GM21737 (cell line): Measurements from ENCODE around the gene GTF3C1.
A peak's percentile ranks its signal among the peaks of the same experiment; 100 is the strongest.

Source experiments
- ATAC-seq: cut with Tn5 transposase; IDR thresholded peaks from one replicate; pipeline ENCODE4 v1.9.1; 2021; ENCODE audit warnings: mild to moderate bottlenecking, moderate library complexity; ENCODE audit not compliant: unreplicated experiment

The GTF3C1 gene

GRCh38 chr16:27568077-27568476 is 18.4 kb upstream of the GTF3C1 start:
- no peak for ATAC-seq

GRCh38 chr16:27566417-27566816 is 16.7 kb upstream of the GTF3C1 start:
- ATAC-seq = no peak

- no peak for ATAC-seq
Observed at GRCh38 chr16:27564224-27564623, 14.5 kb upstream of the GTF3C1 start.

- no peak for ATAC-seq
Observed at GRCh38 chr16:27561216-27561615, 11.5 kb upstream of the GTF3C1 start.

- no peak for ATAC-seq
Observed at GRCh38 chr16:27558932-27559331, 9.2 kb upstream of the GTF3C1 start.

- no peak for ATAC-seq
Observed at GRCh38 chr16:27558434-27558833, 8.7 kb upstream of the GTF3C1 start.

- no peak for ATAC-seq
Observed at GRCh38 chr16:27556471-27556870, 6.8 kb upstream of the GTF3C1 start.

GRCh38 chr16:27551036-27551435 is 1.3 kb upstream of the GTF3C1 start:
- no peak for ATAC-seq

GRCh38 chr16:27550582-27550920 is 838 bp upstream of the GTF3C1 start:
- no peak for ATAC-seq

GRCh38 chr16:27549464-27549745 is 308 bp downstream of the GTF3C1 start:
- peak; percentile 35 for ATAC-seq

GRCh38 chr16:27547851-27548250 is 1.9 kb downstream of the GTF3C1 start:
- no peak for ATAC-seq

- no peak for ATAC-seq
Observed at GRCh38 chr16:27547134-27547533, 2.6 kb downstream of the GTF3C1 start.

- no peak for ATAC-seq
Observed at GRCh38 chr16:27544671-27545070, 5.0 kb downstream of the GTF3C1 start.

- no peak for ATAC-seq
Observed at GRCh38 chr16:27543801-27544200, 5.9 kb downstream of the GTF3C1 start.

GRCh38 chr16:27539636-27540035 is 10.1 kb downstream of the GTF3C1 start:
- no peak for ATAC-seq

- no peak for ATAC-seq
Observed at GRCh38 chr16:27539120-27539519, 10.6 kb downstream of the GTF3C1 start.

- ATAC-seq = no peak
Observed at GRCh38 chr16:27538528-27538927, 11.2 kb downstream of the GTF3C1 start.

- no peak for ATAC-seq
Observed at GRCh38 chr16:27534256-27534655, 15.5 kb downstream of the GTF3C1 start.

- ATAC-seq = no peak
Observed at GRCh38 chr16:27531826-27532800, 17.6 kb downstream of the GTF3C1 start.

- ATAC-seq = no peak
Observed at GRCh38 chr16:27531186-27531585, 18.5 kb downstream of the GTF3C1 start.

- no peak for ATAC-seq
Observed at GRCh38 chr16:27529962-27530361, 19.8 kb downstream of the GTF3C1 start.

GRCh38 chr16:27528294-27528693 is 21.4 kb downstream of the GTF3C1 start:
- no peak for ATAC-seq

GRCh38 chr16:27526180-27526579 is 23.5 kb downstream of the GTF3C1 start:
- no peak for ATAC-seq
